Measurements from ENCODE around the gene AMDHD1. TPM values are rescaled to one million over a fixed set of nuclear protein-coding genes. Genes with fewer than 3 reads are reported as not detected.

Gene AMDHD1
- total and polyA plus RNA-seq, 2 of the 4 experiments (the other 2 are of a cell fraction), result under 0.01 TPM; not detected in 1

DNA sequence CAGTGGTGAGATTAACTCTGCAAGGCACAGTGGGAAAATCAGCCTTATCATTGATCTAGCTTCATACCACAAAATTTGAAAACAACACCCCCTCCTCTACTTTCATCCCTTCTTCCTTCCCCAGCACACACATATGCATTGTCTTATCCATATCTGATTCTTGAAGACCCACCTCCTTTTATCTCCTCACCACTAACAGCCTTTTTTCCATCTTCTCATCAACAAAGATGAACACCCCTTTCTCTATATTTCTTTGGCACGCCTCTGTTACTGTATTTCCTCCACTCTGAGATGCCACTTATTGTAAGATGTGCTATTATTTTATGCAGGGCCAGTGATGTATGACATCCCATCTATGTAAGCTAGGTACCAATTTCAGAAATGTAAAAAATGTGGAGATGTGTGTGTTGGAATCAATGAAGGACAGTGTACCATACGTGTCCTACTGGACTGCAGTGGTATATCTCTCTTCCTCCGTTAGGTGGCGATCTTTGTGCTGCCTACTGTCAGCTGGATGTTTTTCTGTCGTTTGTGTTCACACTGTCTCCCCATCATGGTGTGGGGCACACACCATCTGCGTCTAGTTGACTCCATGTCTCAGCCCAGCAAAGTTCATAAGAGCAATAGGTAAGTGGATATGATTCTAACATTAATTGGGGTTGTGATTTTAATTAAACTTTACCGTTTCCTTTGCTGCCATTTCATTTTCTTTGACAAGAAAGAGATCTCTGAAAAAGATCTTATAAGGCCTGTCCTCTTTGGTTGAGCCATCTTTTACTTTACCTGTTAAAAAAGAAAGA, 24.7 kb upstream of the AMDHD1 start:
- no peaks in the 10 kb centered on the region for H3K9me3 ChIP-seq (ENCODE audit: control insufficient read depth, insufficient read depth, low read length)
- ATAC-seq (ENCODE audit: low read depth), result peak; percentile 98
- no peak overlapping the region for H2BK5ac ChIP-seq (ENCODE audit: low read depth, low read length, poor library complexity, severe bottlenecking)
- no peak overlapping the region for H2BK120ac ChIP-seq (ENCODE audit: low read depth, low read length)
- no peaks in the 10 kb centered on the region for H3K36me3 ChIP-seq (ENCODE audit: control insufficient read depth, insufficient read depth, low read length)
- dilution Hi-C loops (cut with HindIII; ENCODE audit: low sequenced_read_pairs, unreplicated experiment), result no loop called here
- WGBS, 2 experiments (ENCODE audit: extremely low coverage in 2 of 2, insufficient read length in 1 of 2), result no CpG with 5 or more reads among the region's 7 CpGs
- no peak overlapping the region for H3K4me2 ChIP-seq (ENCODE audit: low read depth, low read length)
- H3K56ac ChIP-seq (ENCODE audit: extremely low read depth, insufficient read depth, low read length), result no peak overlapping the region
- no peaks in the 10 kb centered on the region for H3K9me1 ChIP-seq (ENCODE audit: insufficient read depth, low read length)
- H2AFZ ChIP-seq (replicated peaks; ENCODE audit: low read length, poor library complexity), result peak overlapping the region; percentile 74
- no peaks in the 10 kb centered on the region for H3K4me1 ChIP-seq (ENCODE audit: control insufficient read depth, insufficient read depth, low read length)
- no peak overlapping the region for H3K4me3 ChIP-seq (ENCODE audit: insufficient read depth, low read depth, low read length)
- in situ Hi-C loops (cut with MboI; ENCODE audit: low sequenced_read_pairs), result no loop called here
- no peaks in the 10 kb centered on the region for H4K20me1 ChIP-seq (ENCODE audit: insufficient read depth, low read length)
- no TSS peak for BruUV-seq (replicated peaks)
- H4K8ac ChIP-seq (ENCODE audit: low read depth in 2 of 2, low read length in 2 of 2), result no peak overlapping the region
- H4K91ac ChIP-seq (ENCODE audit: insufficient read depth, low read depth, low read length), result no peak overlapping the region
- no peak overlapping the region for H3K4ac ChIP-seq (ENCODE audit: low read depth, low read length)
- DNase-seq, result peak; percentile 42
- no peak overlapping the region for H3K27ac ChIP-seq (ENCODE audit: insufficient read depth, low read length)
- H3K14ac ChIP-seq (replicated peaks; ENCODE audit: low read depth, low read length), result no peak overlapping the region
- H2AK5ac ChIP-seq (ENCODE audit: low read depth, low read length), result no peak overlapping the region
- H2BK15ac ChIP-seq (ENCODE audit: low read depth, low read length), result no peak overlapping the region
- no peak for TF ChIP-seq NFE2L2 (IDR thresholded peaks at IDR 0.05; ENCODE audit: low read depth, low read length)
- TF ChIP-seq RAD21 (IDR thresholded peaks at IDR 0.05; ENCODE audit: low read length), result peak; percentile 66
- TF ChIP-seq, protein P1, sequence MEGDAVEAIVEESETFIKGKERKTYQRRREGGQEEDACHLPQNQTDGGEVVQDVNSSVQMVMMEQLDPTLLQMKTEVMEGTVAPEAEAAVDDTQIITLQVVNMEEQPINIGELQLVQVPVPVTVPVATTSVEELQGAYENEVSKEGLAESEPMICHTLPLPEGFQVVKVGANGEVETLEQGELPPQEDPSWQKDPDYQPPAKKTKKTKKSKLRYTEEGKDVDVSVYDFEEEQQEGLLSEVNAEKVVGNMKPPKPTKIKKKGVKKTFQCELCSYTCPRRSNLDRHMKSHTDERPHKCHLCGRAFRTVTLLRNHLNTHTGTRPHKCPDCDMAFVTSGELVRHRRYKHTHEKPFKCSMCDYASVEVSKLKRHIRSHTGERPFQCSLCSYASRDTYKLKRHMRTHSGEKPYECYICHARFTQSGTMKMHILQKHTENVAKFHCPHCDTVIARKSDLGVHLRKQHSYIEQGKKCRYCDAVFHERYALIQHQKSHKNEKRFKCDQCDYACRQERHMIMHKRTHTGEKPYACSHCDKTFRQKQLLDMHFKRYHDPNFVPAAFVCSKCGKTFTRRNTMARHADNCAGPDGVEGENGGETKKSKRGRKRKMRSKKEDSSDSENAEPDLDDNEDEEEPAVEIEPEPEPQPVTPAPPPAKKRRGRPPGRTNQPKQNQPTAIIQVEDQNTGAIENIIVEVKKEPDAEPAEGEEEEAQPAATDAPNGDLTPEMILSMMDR (conservative IDR thresholded peaks at IDR 0.05; ENCODE audit: low read depth, low read length), result peak; percentile 73
- TF ChIP-seq SMC3 (IDR thresholded peaks at IDR 0.05; ENCODE audit: low read depth, low read length), result peak; percentile 54
- no peak overlapping the region for H3K9ac ChIP-seq (ENCODE audit: low read depth, low read length)
- no peak overlapping the region for H3K18ac ChIP-seq (ENCODE audit: low read depth, low read length)
- intact Hi-C loops (cut with micrococcal nuclease), result loop anchor here (1.0 to 2.0 kb wide), 4 partner anchors 80 to 598 kb away; no protein-coding TSS in a partner anchor
- no peak overlapping the region for H2AK9ac ChIP-seq (replicated peaks; ENCODE audit: low read depth, low read length, poor library complexity)
- CTCF ChIA-PET, result interaction anchor here (0.6 to 1.9 kb wide), 7 partner anchors 12 to 97 kb away, joined by 3 to 11 read pairs (median 4); partner anchors contain the start of gene CCDC38
- POLR2A ChIA-PET (ENCODE audit: unreplicated experiment), result no interaction called here
- no peak overlapping the region for H3K23ac ChIP-seq (ENCODE audit: low read depth, low read length)
- peaks cover 7% of the 10 kb centered on the region for H3K27me3 ChIP-seq (ENCODE audit: control insufficient read depth, insufficient read depth, low read length)
- H4K5ac ChIP-seq (ENCODE audit: low read depth, low read length), result no peak overlapping the region
- no peak overlapping the region for H2BK20ac ChIP-seq (ENCODE audit: low read depth, low read length)
- no peaks in the 10 kb centered on the region for H3K79me1 ChIP-seq (ENCODE audit: low read depth in 1 of 2, low read length in 2 of 2)
